Fibroblast of lung (primary cell): ENCODE data around the gene ZNF681.

Experiments
- CTCF ChIP-seq, 2 donors: IDR thresholded peaks in 1 of 2; conservative IDR thresholded peaks in 1 of 2; 1 replicate in 1 of 2; 2 replicates in 1 of 2; pipeline ENCODE4 v1.5.1; 2011 to 2012; ENCODE audit warnings: low read length in 2 of 2, control low read depth in 1 of 2, inconsistent platforms in 1 of 2, low read depth in 1 of 2, mild to moderate bottlenecking in 1 of 2
- EZH2 ChIP-seq: IDR thresholded peaks from 2 replicates; pipeline ENCODE4 v1.5.1; 2012; ENCODE audit warnings: low read length, control low read depth, mild to moderate bottlenecking; ENCODE audit errors: missing control alignments

GRCh38 chr19:23709347-23709746 is 49.3 kb downstream of the ZNF681 start:
- TF ChIP-seq CTCF (conservative IDR thresholded peaks at IDR 0.05 in 1 of 2, IDR thresholded peaks at IDR 0.05 in 1 of 2; ENCODE audit: low read depth in 1 of 2, low read length in 2 of 2) (no peak), EZH2 (no peak)
